Neural progenitor cell (in vitro differentiated cells): ENCODE results near the gene PREX1. TPM values are rescaled to one million over a fixed set of nuclear protein-coding genes. Genes with fewer than 3 reads are reported as not detected.

Experiments used
- DNase-seq: peaks from one replicate; pipeline ENCODE4 v3.0.0-alpha.2; 2016; ENCODE audit warnings: low spot score
- H2AFZ ChIP-seq: fragments of 200-600 bp; sonication (generic); replicated peaks from 2 replicates; pipeline ENCODE4 v1.6.1; 2016; ENCODE audit warnings: antibody characterized with exemption
- H3F3A ChIP-seq: fragments of 200-600 bp; sonication (generic); 2 replicates; pipeline ENCODE4 v1.6.1; 2016; ENCODE audit warnings: antibody characterized with exemption, low read depth
- H3K27ac ChIP-seq: fragments of 200-600 bp; sonication (generic); 2 replicates; pipeline ENCODE4 v1.5.1; 2016; ENCODE audit warnings: mild to moderate bottlenecking
- H3K27me3 ChIP-seq: fragments of 200-600 bp; sonication (generic); 2 replicates; pipeline ENCODE4 v1.6.1; 2016; ENCODE audit warnings: mild to moderate bottlenecking, moderate library complexity
- H3K36me3 ChIP-seq: fragments of 200-600 bp; sonication (generic); 2 replicates; pipeline ENCODE4 v1.5.1; 2016
- H3K4me1 ChIP-seq: fragments of 200-600 bp; sonication (generic); 2 replicates; pipeline ENCODE4 v1.6.1; 2016; ENCODE audit warnings: mixed run types
- H3K4me2 ChIP-seq: fragments of 200-600 bp; sonication (generic); 2 replicates; pipeline ENCODE4 v1.6.1; 2016
- H3K4me3 ChIP-seq: fragments of 200-600 bp; sonication (generic); 2 replicates; pipeline ENCODE4 v1.5.1; 2016
- H3K79me2 ChIP-seq: fragments of 200-600 bp; sonication (generic); 2 replicates; pipeline ENCODE4 v1.6.1; 2016; ENCODE audit warnings: low read depth
- H3K9ac ChIP-seq: fragments of 200-600 bp; sonication (generic); 2 replicates; pipeline ENCODE4 v1.6.1; 2016
- H3K9me3 ChIP-seq: fragments of 200-600 bp; sonication (generic); 2 replicates; pipeline ENCODE4 v1.5.1; 2016; ENCODE audit warnings: low read depth
- H4K20me1 ChIP-seq: fragments of 200-600 bp; sonication (generic); 2 replicates; pipeline ENCODE4 v1.6.1; 2016; ENCODE audit warnings: low read depth
- H3K27ac Mint-ChIP-seq: 3 replicates; pipeline ENCODE4 v1.8.0; 2021; ENCODE audit warnings: mixed read lengths
- H3K27me3 Mint-ChIP-seq: 2 replicates; pipeline ENCODE4 v1.8.0; 2022; ENCODE audit warnings: low read depth, mild to moderate bottlenecking, inconsistent platforms, moderate library complexity, mixed read lengths; ENCODE audit not compliant: insufficient read depth
- H3K36me3 Mint-ChIP-seq: 3 replicates; pipeline ENCODE4 v1.8.0; 2021; ENCODE audit warnings: mixed read lengths
- H3K4me1 Mint-ChIP-seq: 3 replicates; pipeline ENCODE4 v1.8.0; 2021; ENCODE audit warnings: mixed read lengths
- H3K4me3 Mint-ChIP-seq: 3 replicates; pipeline ENCODE4 v1.8.0; 2021; ENCODE audit warnings: mild to moderate bottlenecking, moderate library complexity, mixed read lengths
- H3K9me3 Mint-ChIP-seq: 3 replicates; pipeline ENCODE4 v1.8.0; 2020; ENCODE audit warnings: mixed read lengths
- EZH2 ChIP-seq: fragments of 200-600 bp; sonication (generic); IDR thresholded peaks from 2 replicates; pipeline ENCODE4 v1.6.1; 2017; ENCODE audit warnings: antibody characterized with exemption, mild to moderate bottlenecking, moderate library complexity
- EZH2phosphoT487 ChIP-seq: fragments of 200-600 bp; sonication (generic); IDR thresholded peaks from 2 replicates; pipeline ENCODE4 v1.6.1; 2017; ENCODE audit warnings: antibody characterized with exemption
- total RNA-seq: library from RNA; depleted of rRNA; stranded (reverse); fragments of >200 nt; gene quantifications from 2 replicates; pipeline ENCODE4 v1.2.3, GENCODE V29; 2015; ENCODE audit warnings: low replicate concordance
- TF ChIP-seq, protein P1 (sequence below): fragments of 200-600 bp; sonication (generic); IDR thresholded peaks from 2 replicates; pipeline ENCODE4 v1.5.1; 2017; ENCODE audit warnings: antibody characterized with exemption, mild to moderate bottlenecking

PREX1 gene
- total RNA-seq, 1 donor from 2014 or later: 4.5 TPM

DNA sequence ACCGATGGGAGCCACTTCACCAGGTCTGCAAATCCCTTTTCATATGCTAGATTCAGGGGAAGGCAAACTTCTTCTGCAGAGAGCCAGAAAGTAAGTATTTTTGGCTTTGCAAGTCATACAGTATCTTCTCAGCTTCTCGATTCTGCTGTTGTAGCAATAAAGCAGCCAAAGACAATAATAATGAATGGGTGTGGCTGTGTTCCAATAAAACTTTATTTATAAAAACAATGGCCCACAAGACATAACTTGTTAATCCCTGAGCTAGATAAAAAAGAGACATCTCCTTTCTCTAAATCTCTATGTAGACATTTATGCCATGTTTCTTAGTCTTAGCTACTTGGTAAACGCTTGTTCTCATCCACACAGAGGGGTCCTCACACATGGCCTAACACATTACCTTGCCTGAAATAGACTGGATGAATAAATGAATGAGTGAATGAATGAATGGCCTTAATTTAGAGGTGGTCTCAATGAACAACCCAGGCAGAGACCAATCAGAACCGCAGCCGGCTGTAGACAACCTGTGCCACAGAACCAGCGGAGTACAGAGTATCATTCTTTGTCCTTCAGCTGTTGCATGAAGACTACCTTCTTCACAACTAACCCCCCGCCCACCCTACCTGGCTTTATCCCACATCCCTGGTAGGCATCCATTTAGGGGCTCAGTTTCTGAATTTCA lies 13.5 kb upstream of the PREX1 start:
- no peak overlapping the region for H3K27ac ChIP-seq
- H3K4me1 ChIP-seq: peaks cover 1% of the 10 kb centered on the region
- no peaks in the 10 kb centered on the region for H3K79me2 ChIP-seq
- H3K4me2 ChIP-seq: no peak overlapping the region
- H3K9ac ChIP-seq: no peak overlapping the region
- Mint-ChIP-seq H3K27ac (no peak overlapping the region), H3K4me1 (peaks cover 23% of the 10 kb centered on the region), H3K27me3 (peaks cover 6% of the 10 kb centered on the region), H3K9me3 (no peaks in the 10 kb centered on the region), H3K4me3 (no peak overlapping the region), H3K36me3 (no peaks in the 10 kb centered on the region)
- H3K36me3 ChIP-seq: no peaks in the 10 kb centered on the region
- no peaks in the 10 kb centered on the region for H4K20me1 ChIP-seq
- TF ChIP-seq EZH2phosphoT487 (no peak), EZH2 (no peak)
- TF ChIP-seq, protein P1, sequence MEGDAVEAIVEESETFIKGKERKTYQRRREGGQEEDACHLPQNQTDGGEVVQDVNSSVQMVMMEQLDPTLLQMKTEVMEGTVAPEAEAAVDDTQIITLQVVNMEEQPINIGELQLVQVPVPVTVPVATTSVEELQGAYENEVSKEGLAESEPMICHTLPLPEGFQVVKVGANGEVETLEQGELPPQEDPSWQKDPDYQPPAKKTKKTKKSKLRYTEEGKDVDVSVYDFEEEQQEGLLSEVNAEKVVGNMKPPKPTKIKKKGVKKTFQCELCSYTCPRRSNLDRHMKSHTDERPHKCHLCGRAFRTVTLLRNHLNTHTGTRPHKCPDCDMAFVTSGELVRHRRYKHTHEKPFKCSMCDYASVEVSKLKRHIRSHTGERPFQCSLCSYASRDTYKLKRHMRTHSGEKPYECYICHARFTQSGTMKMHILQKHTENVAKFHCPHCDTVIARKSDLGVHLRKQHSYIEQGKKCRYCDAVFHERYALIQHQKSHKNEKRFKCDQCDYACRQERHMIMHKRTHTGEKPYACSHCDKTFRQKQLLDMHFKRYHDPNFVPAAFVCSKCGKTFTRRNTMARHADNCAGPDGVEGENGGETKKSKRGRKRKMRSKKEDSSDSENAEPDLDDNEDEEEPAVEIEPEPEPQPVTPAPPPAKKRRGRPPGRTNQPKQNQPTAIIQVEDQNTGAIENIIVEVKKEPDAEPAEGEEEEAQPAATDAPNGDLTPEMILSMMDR: no peak
- H3K27me3 ChIP-seq: peaks cover 35% of the 10 kb centered on the region
- no peak overlapping the region for H3K4me3 ChIP-seq
- H2AFZ ChIP-seq: no peak overlapping the region
- H3K9me3 ChIP-seq: no peaks in the 10 kb centered on the region
- H3F3A ChIP-seq: no peaks in the 10 kb centered on the region
- DNase-seq: no peak

DNA sequence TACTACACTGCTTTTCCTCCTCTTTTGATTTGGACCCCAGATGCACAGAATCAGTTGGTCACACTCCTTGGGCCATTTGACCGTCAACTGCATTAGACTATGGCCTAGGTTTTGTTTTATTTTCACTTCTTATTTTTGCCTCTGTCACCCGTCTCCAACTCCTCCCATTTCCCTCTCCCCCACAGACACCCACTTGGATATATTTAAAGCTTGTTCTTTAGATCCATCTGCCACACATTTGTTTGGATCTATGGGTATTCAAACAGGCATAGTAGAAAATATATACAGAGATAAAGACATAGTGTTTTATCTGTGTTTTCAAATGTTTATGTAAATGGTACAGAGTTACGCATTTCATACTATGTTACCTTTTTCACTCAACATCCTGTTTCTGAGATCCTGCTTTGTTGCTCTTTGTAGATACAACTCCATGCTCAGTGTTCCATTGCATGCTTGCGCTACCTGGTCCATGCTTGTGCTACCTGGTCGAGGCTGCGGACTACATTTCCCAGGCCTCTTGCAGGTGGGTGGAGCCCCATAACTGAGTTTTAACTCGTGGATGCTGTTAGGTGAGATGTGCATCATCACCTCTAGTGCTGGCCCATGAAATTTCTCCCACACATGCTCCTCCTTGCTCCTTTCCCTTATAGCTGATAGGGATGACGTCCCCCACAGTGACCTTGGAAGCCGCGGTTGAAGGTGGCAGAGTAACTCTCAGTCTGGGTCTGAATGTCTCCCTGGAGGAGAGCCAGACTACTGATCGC lies 11.5 kb upstream of the PREX1 start:
- H3F3A ChIP-seq: no peaks in the 10 kb centered on the region
- H3K27me3 Mint-ChIP-seq: peaks cover 3% of the 10 kb centered on the region
- H3K4me3 ChIP-seq: no peak overlapping the region

DNA sequence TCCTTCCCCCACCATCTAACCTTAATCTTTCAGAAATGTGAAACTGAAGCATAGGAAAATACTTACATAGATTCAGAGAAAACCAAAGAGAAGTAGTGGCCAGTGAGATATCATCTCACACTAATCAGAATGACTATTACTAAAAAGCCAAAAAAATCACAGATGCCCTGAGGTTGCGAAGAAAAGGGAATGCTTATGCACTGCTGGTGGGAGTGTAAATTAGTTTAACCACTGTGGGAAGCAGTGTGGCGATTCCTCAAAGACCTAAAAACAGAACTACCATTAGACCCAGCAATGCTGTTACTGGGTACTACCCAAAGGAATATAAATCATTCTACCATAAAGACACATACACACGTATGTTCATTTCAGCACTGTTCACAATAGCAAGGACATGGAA lies 9.2 kb upstream of the PREX1 start:
- Histone ChIP-seq H3K4me2 (no peak overlapping the region), H3K36me3 (no peaks in the 10 kb centered on the region), H3K9me3 (no peaks in the 10 kb centered on the region), H3K79me2 (no peaks in the 10 kb centered on the region), H3K4me3 (no peak overlapping the region), H3K4me1 (peaks cover 9% of the 10 kb centered on the region), H3K27ac (no peak overlapping the region), H3F3A (peaks cover 9% of the 10 kb centered on the region), H4K20me1 (no peaks in the 10 kb centered on the region), H3K27me3 (peaks cover 53% of the 10 kb centered on the region), H2AFZ (no peak overlapping the region), H3K9ac (no peak overlapping the region)
- TF ChIP-seq, protein P1: no peak
- no peak for TF ChIP-seq EZH2
- no peak for TF ChIP-seq EZH2phosphoT487
- no peaks in the 10 kb centered on the region for H3K36me3 Mint-ChIP-seq
- no peaks in the 10 kb centered on the region for H3K9me3 Mint-ChIP-seq
- peak overlapping the region; percentile 34 for H3K27ac Mint-ChIP-seq
- no peak for DNase-seq
- H3K4me3 Mint-ChIP-seq: no peak overlapping the region
- peaks cover 31% of the 10 kb centered on the region for H3K4me1 Mint-ChIP-seq
- peaks cover 3% of the 10 kb centered on the region for H3K27me3 Mint-ChIP-seq

More for the DNA sequence above, 11.5 kb upstream of the PREX1 start:
- Histone ChIP-seq H2AFZ (no peak overlapping the region), H4K20me1 (no peaks in the 10 kb centered on the region), H3K27me3 (peaks cover 38% of the 10 kb centered on the region), H3K79me2 (no peaks in the 10 kb centered on the region), H3K9ac (no peak overlapping the region), H3K27ac (no peak overlapping the region), H3K9me3 (no peaks in the 10 kb centered on the region), H3K4me1 (no peaks in the 10 kb centered on the region), H3K4me2 (no peak overlapping the region), H3K36me3 (no peaks in the 10 kb centered on the region)
- DNase-seq: no peak
- H3K9me3 Mint-ChIP-seq: no peaks in the 10 kb centered on the region
- H3K4me1 Mint-ChIP-seq: peaks cover 24% of the 10 kb centered on the region
- no peaks in the 10 kb centered on the region for H3K36me3 Mint-ChIP-seq
- no peak for TF ChIP-seq EZH2
- TF ChIP-seq, protein P1: no peak
- TF ChIP-seq EZH2phosphoT487: no peak
- H3K4me3 Mint-ChIP-seq: no peak overlapping the region
- no peak overlapping the region for H3K27ac Mint-ChIP-seq
